ENCODE data around the gene SLC37A1. TPM values are rescaled to one million over a fixed set of nuclear protein-coding genes. Genes with fewer than 3 reads are reported as not detected.

SLC37A1 gene
- total RNA-seq, 4 donors from 2014 or later, result 66.0 to 249 (median 195) TPM

- DNase-seq, result peak in 2 of 3 donors; percentile 31 to 40
- Histone ChIP-seq H3K4me1 (no peaks in the 10 kb centered on the region), H3K36me3 (peaks cover 0 to 77% (median 0%) of the 10 kb centered on the region in 3 donors)
Measured at GRCh38 chr21:42572906-42573495, 59.3 kb downstream of the SLC37A1 start.

GRCh38 chr21:42574234-42575027 lies 60.8 kb downstream of the SLC37A1 start:
- H3K4me3 ChIP-seq, result no peak overlapping the region
- no peaks in the 10 kb centered on the region for H3K9me3 ChIP-seq
- no peaks in the 10 kb centered on the region for H3K4me1 ChIP-seq
- TF ChIP-seq POLR2A (IDR thresholded peaks at IDR 0.05) (no peak), CTCF (IDR thresholded peaks at IDR 0.05) (peak in 1 of 6 experiments; percentile 8)
- no peaks in the 10 kb centered on the region for H3K27me3 ChIP-seq
- no peak overlapping the region for H3K27ac ChIP-seq
- peak; percentile 15 to 43 (median 39) for DNase-seq
- H3K36me3 ChIP-seq, result peaks cover 0 to 63% (median 0%) of the 10 kb centered on the region in 3 donors

More at GRCh38 chr21:42572906-42573495, 59.3 kb downstream of the SLC37A1 start:
- no peak for TF ChIP-seq CTCF (IDR thresholded peaks at IDR 0.05)
- no peak for TF ChIP-seq POLR2A (IDR thresholded peaks at IDR 0.05)
- H3K4me3 ChIP-seq, result no peak overlapping the region
- no peaks in the 10 kb centered on the region for H3K27me3 ChIP-seq
- H3K9me3 ChIP-seq, result no peaks in the 10 kb centered on the region
- H3K27ac ChIP-seq, result no peak overlapping the region

GRCh38 chr21:42575111-42575510 lies 61.5 kb downstream of the SLC37A1 start:
- Histone ChIP-seq H3K36me3 (peaks cover 0 to 62% (median 0%) of the 10 kb centered on the region in 3 donors), H3K4me1 (no peaks in the 10 kb centered on the region), H3K4me3 (no peak overlapping the region), H3K27ac (no peak overlapping the region), H3K9me3 (no peaks in the 10 kb centered on the region), H3K27me3 (no peaks in the 10 kb centered on the region)
- TF ChIP-seq POLR2A (IDR thresholded peaks at IDR 0.05) (no peak), CTCF (IDR thresholded peaks at IDR 0.05) (no peak)
- peak in 2 of 3 donors; percentile 23 to 27 for DNase-seq

- Histone ChIP-seq H3K36me3 (peaks cover 0 to 49% (median 0%) of the 10 kb centered on the region in 3 donors), H3K27ac (no peak overlapping the region), H3K27me3 (no peaks in the 10 kb centered on the region), H3K4me3 (no peak overlapping the region), H3K4me1 (no peaks in the 10 kb centered on the region), H3K9me3 (no peaks in the 10 kb centered on the region)
- DNase-seq, result no peak
- no peak for TF ChIP-seq POLR2A (IDR thresholded peaks at IDR 0.05)
- no peak for TF ChIP-seq CTCF (IDR thresholded peaks at IDR 0.05)
Measured at GRCh38 chr21:42576639-42577038, 63.0 kb downstream of the SLC37A1 start.

GRCh38 chr21:42578034-42578433 lies 64.4 kb downstream of the SLC37A1 start:
- H3K9me3 ChIP-seq, result no peaks in the 10 kb centered on the region
- peaks cover 0 to 44% (median 0%) of the 10 kb centered on the region in 3 donors for H3K36me3 ChIP-seq

More at GRCh38 chr21:42578034-42578433, 64.4 kb downstream of the SLC37A1 start:
- no peak overlapping the region for H3K27ac ChIP-seq
- TF ChIP-seq CTCF (IDR thresholded peaks at IDR 0.05) (no peak), POLR2A (IDR thresholded peaks at IDR 0.05) (no peak)
- H3K4me1 ChIP-seq, result no peaks in the 10 kb centered on the region
- H3K4me3 ChIP-seq, result no peak overlapping the region
- no peaks in the 10 kb centered on the region for H3K27me3 ChIP-seq
- peak in 2 of 3 donors; percentile 39 to 41 for DNase-seq
